Upper lobe of left lung (tissue), 6 donors: ENCODE results near the gene IL1RL2. TPM values are rescaled to one million over a fixed set of nuclear protein-coding genes. Genes with fewer than 3 reads are reported as not detected.

Source experiments
- ATAC-seq, 2 donors: fragments of 200-7000 bp; cut with Tn5 transposase; one replicate each; pipeline ENCODE4 v1.9.1; 2022; ENCODE audit warnings: mild to moderate bottlenecking in 2 of 2, moderate library complexity in 2 of 2; ENCODE audit not compliant: low FRiP score in 2 of 2
- DNase-seq, 2 donors: peaks; one replicate each; pipeline ENCODE4 v3.0.0-alpha.2; 2019 to 2020
- H3K27ac ChIP-seq, 4 donors: fragments of 200-600 bp; sonication (generic); one replicate each; pipeline ENCODE4 v1.5.1; 2016 to 2019
- H3K27me3 ChIP-seq, 4 donors: fragments of 200-600 bp; sonication (generic); one replicate each; pipeline ENCODE4 v1.5.1; 2017 to 2019
- H3K36me3 ChIP-seq, 4 donors: fragments of 200-600 bp; sonication (generic); one replicate each; pipeline ENCODE4 v1.5.1; 2016 to 2019
- H3K4me1 ChIP-seq, 4 donors: fragments of 200-600 bp; sonication (generic); one replicate each; pipeline ENCODE4 v1.5.1; 2018 to 2019
- H3K4me3 ChIP-seq, 4 donors: fragments of 200-600 bp; sonication (generic); one replicate each; pipeline ENCODE4 v1.5.1; 2017 to 2019; ENCODE audit warnings: mild to moderate bottlenecking in 2 of 4, moderate library complexity in 1 of 4
- H3K9me3 ChIP-seq, 4 donors: fragments of 200-600 bp; sonication (generic); one replicate each; pipeline ENCODE4 v1.5.1; 2018 to 2019
- EP300 ChIP-seq, 4 donors: sonication (generic); formaldehyde crosslinking; IDR thresholded peaks; one replicate each; pipeline ENCODE4 v1.5.1; 2017; ENCODE audit warnings: antibody characterized with exemption in 4 of 4, control low read depth in 2 of 4
- POLR2A ChIP-seq, 4 donors: fragments of 450-650 bp; IDR thresholded peaks; one replicate each; pipeline ENCODE4 v1.5.1; 2016 to 2017; ENCODE audit warnings: antibody characterized with exemption in 4 of 4, mild to moderate bottlenecking in 2 of 4
- POLR2AphosphoS5 ChIP-seq, 2 donors: sonication (generic); formaldehyde crosslinking; IDR thresholded peaks; one replicate each; pipeline ENCODE4 v1.5.1; 2017; ENCODE audit warnings: antibody characterized with exemption in 2 of 2
- WGBS, 2 donors: methylation state at CpG; one replicate each; pipeline ENCODE4 v1.1.5; 2017 to 2018; 5-methylcytosine and 5-hydroxymethylcytosine counted together
- total RNA-seq, 6 donors: library from RNA; depleted of rRNA in 4 of 6; stranded (reverse); fragments of >200 nt in 4 of 6; gene quantifications; one replicate each; pipeline versions ENCODE4 v1.1.0 to v1.2.1, GENCODE V29; 2016 to 2021
- TF ChIP-seq, protein P1 (sequence below), 6 experiments: fragments of 450-650 bp in 4 of 6; fragments of 200-600 bp in 2 of 6; sonication (generic) in 2 of 6; IDR thresholded peaks; one replicate each; pipeline ENCODE4 v1.5.1; 2016 to 2019; ENCODE audit warnings: antibody characterized with exemption in 6 of 6
- donor health status: DM: no; HTN: no; CAD: no; lungs with moderate emphysema.
- donor health status: DM: no; HTN: yes; CAD: no; lungs with severe emphysema.

Gene IL1RL2
- total RNA-seq, 6 donors from 2014 or later, result 0.57 to 1.7 (median 1.4) TPM; not detected in 1

DNA sequence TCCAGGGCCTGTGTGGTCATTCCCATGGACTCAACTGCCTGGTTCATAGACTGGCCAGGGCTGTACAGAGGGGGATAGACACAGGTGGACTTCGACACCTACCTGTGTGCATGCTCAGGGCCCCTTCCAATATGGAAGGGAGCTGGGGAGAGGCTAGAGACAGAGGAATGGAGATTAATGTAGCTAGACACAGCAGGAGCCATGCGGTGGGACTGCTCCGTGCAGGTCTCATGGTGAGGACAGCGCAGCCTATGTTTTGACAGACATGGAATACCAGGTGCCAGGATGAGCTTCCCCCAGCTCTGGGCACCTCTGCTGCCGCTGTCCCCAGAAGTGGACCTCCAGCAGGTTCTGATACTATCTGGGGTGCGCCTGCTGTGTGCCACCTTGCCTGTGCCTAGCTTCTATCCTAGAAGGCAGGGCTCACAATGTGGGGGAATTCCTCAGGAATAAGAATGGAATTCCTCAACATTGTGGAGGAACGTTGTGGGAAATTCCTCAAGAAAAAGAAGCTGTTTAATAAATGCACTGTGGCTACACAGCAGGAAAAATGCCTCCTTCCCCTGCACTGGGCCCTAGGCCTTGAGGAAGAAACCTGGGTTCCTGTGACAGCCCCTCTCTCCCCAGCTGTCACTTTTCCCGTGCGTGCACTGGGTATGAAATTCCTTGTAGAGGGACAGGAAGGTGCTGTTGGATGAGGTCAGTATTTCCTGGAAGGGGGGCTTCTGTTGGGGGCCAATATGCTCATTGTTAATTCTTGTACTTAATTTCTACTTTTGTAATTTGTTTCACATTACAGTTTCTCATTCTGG is 37.0 kb upstream of the IL1RL2 start:
- H3K4me3 ChIP-seq, result no peak overlapping the region
- WGBS, 2 donors, result 64 to 76% methylated on average over 5 to 9 of the region's 9 CpGs
- peaks cover 0 to 25% (median 5%) of the 10 kb centered on the region in 4 donors for H3K9me3 ChIP-seq
- H3K27me3 ChIP-seq, result no peaks in the 10 kb centered on the region
- H3K4me1 ChIP-seq, result peaks cover 24 to 66% (median 39%) of the 10 kb centered on the region in 4 donors
- no peak for ATAC-seq
- TF ChIP-seq POLR2AphosphoS5 (IDR thresholded peaks at IDR 0.05) (no peak), EP300 (IDR thresholded peaks at IDR 0.05) (no peak), POLR2A (IDR thresholded peaks at IDR 0.05) (no peak)
- TF ChIP-seq, protein P1, sequence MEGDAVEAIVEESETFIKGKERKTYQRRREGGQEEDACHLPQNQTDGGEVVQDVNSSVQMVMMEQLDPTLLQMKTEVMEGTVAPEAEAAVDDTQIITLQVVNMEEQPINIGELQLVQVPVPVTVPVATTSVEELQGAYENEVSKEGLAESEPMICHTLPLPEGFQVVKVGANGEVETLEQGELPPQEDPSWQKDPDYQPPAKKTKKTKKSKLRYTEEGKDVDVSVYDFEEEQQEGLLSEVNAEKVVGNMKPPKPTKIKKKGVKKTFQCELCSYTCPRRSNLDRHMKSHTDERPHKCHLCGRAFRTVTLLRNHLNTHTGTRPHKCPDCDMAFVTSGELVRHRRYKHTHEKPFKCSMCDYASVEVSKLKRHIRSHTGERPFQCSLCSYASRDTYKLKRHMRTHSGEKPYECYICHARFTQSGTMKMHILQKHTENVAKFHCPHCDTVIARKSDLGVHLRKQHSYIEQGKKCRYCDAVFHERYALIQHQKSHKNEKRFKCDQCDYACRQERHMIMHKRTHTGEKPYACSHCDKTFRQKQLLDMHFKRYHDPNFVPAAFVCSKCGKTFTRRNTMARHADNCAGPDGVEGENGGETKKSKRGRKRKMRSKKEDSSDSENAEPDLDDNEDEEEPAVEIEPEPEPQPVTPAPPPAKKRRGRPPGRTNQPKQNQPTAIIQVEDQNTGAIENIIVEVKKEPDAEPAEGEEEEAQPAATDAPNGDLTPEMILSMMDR (IDR thresholded peaks at IDR 0.05), result no peak
- DNase-seq, result no peak
- peaks cover 0 to 54% (median 22%) of the 10 kb centered on the region in 4 donors for H3K36me3 ChIP-seq
- peak overlapping the region; percentile 43 to 67 (median 52) for H3K27ac ChIP-seq

DNA sequence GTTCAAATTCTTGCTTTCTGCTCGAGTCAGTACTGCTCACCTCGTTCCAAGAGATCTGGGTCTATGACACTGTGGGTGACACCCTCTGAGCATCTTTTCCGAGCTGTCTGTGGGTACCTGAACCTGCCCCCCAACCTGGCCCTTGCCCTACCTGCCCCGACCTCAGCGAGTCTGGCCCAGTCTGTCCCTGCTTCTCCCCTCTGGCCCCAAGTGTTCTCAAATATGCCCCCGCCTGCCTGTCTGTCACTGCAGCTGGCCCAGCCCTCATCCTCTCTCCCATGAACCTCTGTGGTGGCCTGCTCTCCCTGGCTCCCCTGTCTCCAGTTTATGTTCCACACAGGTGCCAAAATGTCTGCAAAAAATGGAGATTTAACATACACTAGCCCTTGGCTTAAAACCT is 32.5 kb upstream of the IL1RL2 start:
- TF ChIP-seq, protein P1 (IDR thresholded peaks at IDR 0.05), result no peak
- no peak for TF ChIP-seq POLR2A (IDR thresholded peaks at IDR 0.05)
- TF ChIP-seq EP300 (IDR thresholded peaks at IDR 0.05), result no peak
- TF ChIP-seq POLR2AphosphoS5 (IDR thresholded peaks at IDR 0.05), result no peak
- Histone ChIP-seq H3K27ac (peak overlapping the region in 3 of 4 donors; percentile 49 to 83 (median 80)), H3K9me3 (no peaks in the 10 kb centered on the region), H3K4me1 (peaks cover 32 to 54% (median 47%) of the 10 kb centered on the region in 4 donors), H3K36me3 (peaks cover 7 to 61% (median 24%) of the 10 kb centered on the region in 4 donors), H3K4me3 (no peak overlapping the region), H3K27me3 (no peaks in the 10 kb centered on the region)
- DNase-seq (peak in 1 of 2 donors; percentile 36), ATAC-seq (no peak)
- 90 to 93% methylated on average over 6 of the region's 6 CpGs for WGBS, 2 donors

DNA sequence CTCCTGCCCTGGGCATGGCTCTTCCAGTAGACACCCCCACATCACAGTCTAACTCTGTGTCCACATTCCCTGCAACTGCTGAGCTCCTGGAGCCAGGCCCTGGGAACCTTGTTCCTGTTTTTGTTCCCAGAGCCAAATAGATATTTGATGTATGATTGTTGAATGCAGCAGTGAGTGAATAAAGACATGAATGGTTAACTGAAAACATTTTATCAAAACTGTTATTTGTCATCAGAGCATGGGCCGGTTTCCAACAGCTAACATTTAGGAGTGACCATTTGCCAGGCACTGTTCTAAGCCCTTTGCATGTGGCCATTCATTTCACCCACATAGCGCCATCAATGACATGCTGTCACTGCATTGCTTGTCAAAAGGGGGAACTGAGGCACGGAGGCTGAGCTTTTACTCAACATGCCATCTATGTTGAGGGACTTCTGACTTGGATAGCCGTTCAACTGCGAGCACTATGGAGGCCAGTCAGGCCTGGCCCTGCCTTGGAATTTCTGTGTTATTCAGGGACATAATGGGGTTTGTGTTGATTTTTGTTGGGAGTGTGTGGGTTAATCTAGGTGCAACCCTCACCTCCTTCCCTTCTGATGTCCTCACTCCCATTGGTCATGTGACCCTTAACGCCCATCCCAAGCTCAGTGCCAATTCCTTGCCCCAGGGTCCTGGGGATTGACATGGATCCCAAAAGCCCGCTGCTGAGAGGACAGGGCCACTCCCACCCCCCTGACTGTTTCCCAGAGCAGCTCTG is 31.7 kb upstream of the IL1RL2 start:
- WGBS, 2 donors, result 61 to 81% methylated on average over 6 to 7 of the region's 7 CpGs
- DNase-seq (no peak), ATAC-seq (no peak)
- Histone ChIP-seq H3K27ac (peak overlapping the region; percentile 49 to 83 (median 74)), H3K4me3 (no peak overlapping the region), H3K36me3 (peaks cover 7 to 68% (median 24%) of the 10 kb centered on the region in 4 donors), H3K27me3 (no peaks in the 10 kb centered on the region), H3K9me3 (no peaks in the 10 kb centered on the region), H3K4me1 (peaks cover 26 to 50% (median 41%) of the 10 kb centered on the region in 4 donors)
- TF ChIP-seq EP300 (IDR thresholded peaks at IDR 0.05) (no peak), POLR2AphosphoS5 (IDR thresholded peaks at IDR 0.05) (no peak), POLR2A (IDR thresholded peaks at IDR 0.05) (no peak)
- TF ChIP-seq, protein P1 (IDR thresholded peaks at IDR 0.05), result no peak

DNA sequence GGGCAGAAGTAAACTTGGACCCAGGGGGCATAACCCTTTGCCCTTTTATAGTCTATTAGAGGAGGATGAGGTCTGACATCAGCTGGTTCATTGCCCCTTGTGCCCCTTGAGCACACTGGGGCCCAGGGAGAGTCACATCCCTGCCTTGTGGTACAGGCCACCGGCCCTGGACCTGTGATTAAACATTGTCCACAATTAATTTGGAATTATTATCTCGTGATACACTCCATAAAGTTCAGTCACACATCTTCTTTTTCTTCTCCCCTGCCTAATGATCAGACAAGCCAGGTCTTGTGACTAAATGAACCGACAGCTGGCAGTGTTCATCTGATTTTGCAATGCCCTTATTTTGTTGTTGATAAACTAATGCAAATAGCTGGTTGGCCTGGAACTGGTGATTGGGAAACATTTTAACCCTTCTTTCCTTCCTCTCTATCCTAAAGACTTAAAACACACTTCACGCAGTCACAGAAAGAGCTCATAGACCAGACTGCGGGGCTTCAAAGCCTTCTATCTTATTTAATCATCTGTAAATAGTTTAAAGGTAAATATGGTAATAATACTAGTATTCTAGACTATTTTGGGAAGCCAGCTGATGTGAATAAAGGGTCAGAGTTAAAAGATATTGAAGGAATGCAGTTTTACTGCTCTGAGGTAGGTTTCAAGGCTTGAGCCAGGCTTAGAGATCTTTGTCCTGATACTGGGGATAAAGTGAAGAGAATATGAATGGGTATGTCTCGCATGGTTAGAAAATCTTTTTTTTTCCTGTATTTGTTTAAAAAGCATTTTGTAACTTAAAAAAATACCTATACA is 30.9 kb upstream of the IL1RL2 start:
- Histone ChIP-seq H3K27me3 (no peaks in the 10 kb centered on the region), H3K4me3 (no peak overlapping the region), H3K27ac (peak overlapping the region; percentile 49 to 83 (median 74)), H3K9me3 (no peaks in the 10 kb centered on the region), H3K36me3 (peaks cover 7 to 70% (median 24%) of the 10 kb centered on the region in 4 donors), H3K4me1 (peaks cover 31 to 45% (median 38%) of the 10 kb centered on the region in 4 donors)
- peak in 1 of 2 donors; percentile 47 for DNase-seq
- peak in 1 of 2 donors; percentile 61 for TF ChIP-seq POLR2AphosphoS5 (IDR thresholded peaks at IDR 0.05)
- peak in 1 of 4 donors; percentile 10 for TF ChIP-seq POLR2A (IDR thresholded peaks at IDR 0.05)
- TF ChIP-seq, protein P1 (IDR thresholded peaks at IDR 0.05), result no peak
- TF ChIP-seq EP300 (IDR thresholded peaks at IDR 0.05), result peak in 2 of 4 donors; percentile 18 to 47
- ATAC-seq, result peak; percentile 19 to 67
- 46 to 58% methylated on average over 6 of the region's 6 CpGs for WGBS, 2 donors
